Right lobe of liver (tissue), 4 donors: ENCODE data around the gene SLC7A1.

ENCODE experiments used
- CTCF ChIP-seq, 4 donors: fragments of 200-600 bp in 3 of 4; fragments of 450-650 bp in 1 of 4; IDR thresholded peaks; one replicate each; pipeline versions ENCODE4 v1.5.1 to v1.8.0; 2016 to 2022; ENCODE audit warnings: antibody characterized with exemption in 4 of 4, mild to moderate bottlenecking in 2 of 4
- POLR2A ChIP-seq: fragments of 450-650 bp; IDR thresholded peaks from one replicate; pipeline ENCODE4 v1.6.1; 2017; ENCODE audit warnings: antibody characterized with exemption, mild to moderate bottlenecking
- donor health status: DM: no; HTN: no; CAD: no.
- donor health status: DM: no; HTN: no; CAD: no.
- donor health status: DM: no; HTN: yes; CAD: no.

- TF ChIP-seq CTCF (IDR thresholded peaks at IDR 0.05) = no peak
- no peak for TF ChIP-seq POLR2A
These were observed 81.3 kb downstream of the SLC7A1 start for GRCh38 chr13:29513981-29514719.
